GM18858 (cell line): ENCODE results near the gene HDAC2.
"Not testable (repeated sequence)": the region's sequence is repeated elsewhere in the genome, so short reads cannot be mapped to it uniquely, and the experiment has no call there.

Source experiments
- ATAC-seq: cut with Tn5 transposase; IDR thresholded peaks from one replicate; pipeline ENCODE4 v1.9.1; 2021; ENCODE audit not compliant: unreplicated experiment

The HDAC2 gene

GRCh38 chr6:113920663-113921267, 50.2 kb downstream of the HDAC2 start:
- ATAC-seq, result peak; percentile 88

- ATAC-seq, result not testable (repeated sequence)
These were observed 60.7 kb downstream of the HDAC2 start for GRCh38 chr6:113910285-113910684.

GRCh38 chr6:113909224-113909856, 61.6 kb downstream of the HDAC2 start:
- peak; percentile 57 for ATAC-seq

- no peak for ATAC-seq
These were observed 62.1 kb downstream of the HDAC2 start for GRCh38 chr6:113908801-113909200.

- no peak for ATAC-seq
These were observed 63.7 kb downstream of the HDAC2 start for GRCh38 chr6:113907102-113907815.

GRCh38 chr6:113903666-113904330, 67.2 kb downstream of the HDAC2 start:
- ATAC-seq, result no peak

- no peak for ATAC-seq
These were observed 69.5 kb downstream of the HDAC2 start for GRCh38 chr6:113901482-113901881.

GRCh38 chr6:113894712-113895674, 76.0 kb downstream of the HDAC2 start:
- no peak for ATAC-seq

- ATAC-seq, result no peak
These were observed 77.1 kb downstream of the HDAC2 start for GRCh38 chr6:113893866-113894265.

- no peak for ATAC-seq
These were observed 77.5 kb downstream of the HDAC2 start for GRCh38 chr6:113893451-113893850.

- ATAC-seq, result no peak
These were observed 81.9 kb downstream of the HDAC2 start for GRCh38 chr6:113888956-113889630.

GRCh38 chr6:113888493-113888892, 82.5 kb downstream of the HDAC2 start:
- no peak for ATAC-seq

GRCh38 chr6:113886512-113886911, 84.4 kb downstream of the HDAC2 start:
- no peak for ATAC-seq

GRCh38 chr6:113884011-113884410, 86.9 kb downstream of the HDAC2 start:
- ATAC-seq, result no peak
